HCT116 (cell line): Measurements from ENCODE around the gene PLPP2. TPM values are rescaled to one million over a fixed set of nuclear protein-coding genes. Genes with fewer than 3 reads are reported as not detected.

Source experiments
- ATAC-seq: fragments of 200-7000 bp; cut with Tn5 transposase; 2 replicates; pipeline ENCODE4 v1.9.1; 2020; ENCODE audit warnings: mild to moderate bottlenecking, moderate library complexity
- BruUV-seq: library from RNA; stranded (reverse); fragments of 400-500 nt; replicated peaks from 2 replicates; lab custom pipeline; 2021; lab: Mats Ljungman, UMichigan
- CTCF ChIA-PET: fragments of 300-600 bp; sonication (Branson Sonifier 250); formaldehyde crosslinking; loops from one replicate; lab custom pipeline; 2021; ENCODE audit warnings: antibody characterized with exemption; lab: Charles Lee
- POLR2A ChIA-PET: fragments of 300-600, 350-600 bp; sonication (Branson Sonifier 250); formaldehyde crosslinking; loops from one replicate; lab custom pipeline; 2021; ENCODE audit warnings: antibody characterized with exemption; lab: Charles Lee
- RAD21 ChIA-PET, 2 experiments: fragments of 300-600 bp; sonication (Branson Sonifier 250); formaldehyde crosslinking; loops; one replicate each; lab custom pipeline; 2023; ENCODE audit warnings: low total read pairs in 2 of 2; ENCODE audit not compliant: uncharacterized antibody in 2 of 2, unreplicated experiment in 2 of 2, low non-redundant PET in 1 of 2; lab: Charles Lee
- DNase-seq: peaks from one replicate; pipeline ENCODE4 v3.0.0-alpha.2; 2010; ENCODE audit warnings: low read depth, low spot score
- H2AFZ ChIP-seq: fragments of 200-600 bp; shearing (Covaris generic), sonication (generic); 2 replicates; pipeline ENCODE4 v1.6.1; 2017; ENCODE audit warnings: low read depth, mixed run types, mixed read lengths, antibody characterized with exemption, low read length; ENCODE audit not compliant: poor library complexity, severe bottlenecking
- H3K27ac ChIP-seq: 2 replicates; pipeline ENCODE4 v1.5.1; 2012; ENCODE audit warnings: low read depth, low read length
- H3K27me3 ChIP-seq: fragments of 200-600 bp; sonication (generic); 2 replicates; pipeline ENCODE4 v1.6.1; 2016; ENCODE audit warnings: mixed run types, low read length, mixed read lengths; ENCODE audit not compliant: insufficient read depth
- H3K36me3 ChIP-seq, 2 experiments: fragments of 200-500 bp in 1 of 2; fragments of 200-600 bp in 1 of 2; sonication (Bioruptor generic) in 1 of 2; sonication (generic) in 1 of 2; 2 replicates each; pipeline versions ENCODE4 v1.5.1 to v1.6.1; 2014 to 2016; ENCODE audit warnings: low read length in 2 of 2, inconsistent platforms in 1 of 2, mixed read lengths in 1 of 2, mixed run types in 1 of 2; ENCODE audit not compliant: insufficient read depth in 2 of 2, control insufficient read depth in 1 of 2
- H3K4me1 ChIP-seq, 2 experiments: fragments of 200-600 bp in 1 of 2; sonication (generic) in 1 of 2; 2 replicates each; pipeline versions ENCODE4 v1.5.1 to v1.6.1; 2012 to 2017; ENCODE audit warnings: low read length in 2 of 2, inconsistent platforms in 1 of 2, mild to moderate bottlenecking in 1 of 2, mixed read lengths in 1 of 2, mixed run types in 1 of 2, moderate library complexity in 1 of 2; ENCODE audit not compliant: insufficient read depth in 2 of 2, control insufficient read depth in 1 of 2
- H3K4me2 ChIP-seq: fragments of 200-600 bp; sonication (generic); 2 replicates; pipeline ENCODE4 v1.6.1; 2017; ENCODE audit warnings: mixed run types, low read length, mixed read lengths
- H3K4me3 ChIP-seq, 2 experiments: fragments of 200-600 bp in 1 of 2; sonication (generic) in 1 of 2; replicated peaks in 1 of 2; 2 replicates each; pipeline ENCODE4 v1.5.1; 2011 to 2016; ENCODE audit warnings: low read length in 2 of 2, control low read depth in 1 of 2, low read depth in 1 of 2, mild to moderate bottlenecking in 1 of 2, mixed read lengths in 1 of 2, mixed run types in 1 of 2
- H3K79me2 ChIP-seq: fragments of 200-600 bp; sonication (generic); 2 replicates; pipeline ENCODE4 v1.6.1; 2017; ENCODE audit warnings: mild to moderate bottlenecking, mixed run types, low read length, moderate library complexity, mixed read lengths; ENCODE audit not compliant: insufficient read depth
- H3K9ac ChIP-seq: fragments of 200-600 bp; sonication (generic); 2 replicates; pipeline ENCODE4 v1.6.1; 2016; ENCODE audit warnings: low read length, mixed read lengths
- H3K9me2 ChIP-seq: fragments of 200-600 bp; sonication (generic), shearing (Covaris generic); 2 replicates; pipeline ENCODE4 v1.6.1; 2017; ENCODE audit warnings: mixed run types, mild to moderate bottlenecking, moderate library complexity; ENCODE audit not compliant: insufficient read depth
- H3K9me3 ChIP-seq, 2 experiments: fragments of 200-500 bp in 1 of 2; fragments of 200-600 bp in 1 of 2; sonication (Bioruptor generic) in 1 of 2; sonication (generic) in 1 of 2; 2 replicates each; pipeline ENCODE4 v1.6.1; 2014 to 2017; ENCODE audit warnings: low read length in 2 of 2, mixed read lengths in 2 of 2, inconsistent platforms in 1 of 2, low read depth in 1 of 2, mild to moderate bottlenecking in 1 of 2, mixed run types in 1 of 2, moderate library complexity in 1 of 2; ENCODE audit not compliant: control insufficient read depth in 1 of 2, insufficient read depth in 1 of 2
- H4K20me1 ChIP-seq: fragments of 200-600 bp; sonication (generic), shearing (Covaris generic); 2 replicates; pipeline ENCODE4 v1.6.1; 2017; ENCODE audit warnings: mixed run types, mild to moderate bottlenecking, moderate library complexity; ENCODE audit not compliant: insufficient read depth
- CEBPB ChIP-seq: IDR thresholded peaks from 2 replicates; pipeline ENCODE4 v1.6.1; 2012; ENCODE audit warnings: low read depth
- EGR1 ChIP-seq: IDR thresholded peaks from 2 replicates; pipeline ENCODE4 v1.6.1; 2012; ENCODE audit warnings: low read depth
- EZH2phosphoT487 ChIP-seq: fragments of 200-600 bp; IDR thresholded peaks from 2 replicates; pipeline ENCODE4 v1.6.1; 2018; ENCODE audit warnings: antibody characterized with exemption, borderline replicate concordance
- FOSL1 ChIP-seq: IDR thresholded peaks from 2 replicates; pipeline ENCODE4 v1.6.1; 2012; ENCODE audit warnings: low read depth
- POLR2A ChIP-seq: IDR thresholded peaks from 2 replicates; pipeline ENCODE4 v1.7.0; 2011; ENCODE audit warnings: borderline replicate concordance; ENCODE audit not compliant: insufficient read depth, insufficient read length; ENCODE audit errors: extremely low read depth
- POLR2AphosphoS5 ChIP-seq: IDR thresholded peaks from 2 replicates; pipeline ENCODE4 v1.6.1; 2011; ENCODE audit warnings: mild to moderate bottlenecking, low read depth, low read length, moderate library complexity
- SIN3A ChIP-seq: IDR thresholded peaks from 2 replicates; pipeline ENCODE4 v1.6.1; 2012; ENCODE audit warnings: low read depth
- TCF7L2 ChIP-seq: IDR thresholded peaks from 2 replicates; pipeline ENCODE4 v1.7.0; 2011; ENCODE audit warnings: borderline replicate concordance, inconsistent platforms; ENCODE audit not compliant: insufficient read depth, insufficient read length; ENCODE audit errors: extremely low read depth
- YY1 ChIP-seq: IDR thresholded peaks from 2 replicates; pipeline ENCODE4 v1.6.1; 2011; ENCODE audit warnings: low read length, low read depth, moderate library complexity, mild to moderate bottlenecking; ENCODE audit not compliant: insufficient replicate concordance; ENCODE audit errors: extremely low read depth
- intact Hi-C: fragments of 100-400 bp; cut with micrococcal nuclease; formaldehyde crosslinking; loops from 2 replicates; pipeline ENCODE4 v1.10.0; 2022
- total RNA-seq: library from RNA; stranded (reverse); gene quantifications from one replicate; pipeline ENCODE4 v1.2.1, GENCODE V29; 2021; ENCODE audit not compliant: unreplicated experiment
- TF ChIP-seq, protein P1 (sequence below): IDR thresholded peaks from 2 replicates; pipeline ENCODE4 v1.6.1; 2011; ENCODE audit warnings: mild to moderate bottlenecking, low read length, moderate library complexity; ENCODE audit not compliant: insufficient replicate concordance; ENCODE audit errors: extremely low read depth
- TF ChIP-seq, protein P2 (sequence below): IDR thresholded peaks from 2 replicates; pipeline ENCODE4 v1.6.1; 2012
- TF ChIP-seq, protein P3 (sequence below), 3 experiments: fragments of 200-600 bp in 1 of 3; sonication (generic) in 1 of 3; IDR thresholded peaks in 2 of 3; conservative IDR thresholded peaks in 1 of 3; 2 replicates each; pipeline ENCODE4 v1.5.1; 2012 to 2017; ENCODE audit warnings: low read depth in 2 of 3, low read length in 2 of 3, antibody characterized with exemption in 1 of 3, borderline replicate concordance in 1 of 3, control low read depth in 1 of 3, mild to moderate bottlenecking in 1 of 3, mixed read lengths in 1 of 3, mixed run types in 1 of 3, moderate library complexity in 1 of 3; ENCODE audit not compliant: insufficient read depth in 1 of 3

The PLPP2 gene
- total RNA-seq, 1 experiment from 2014 or later = 128 TPM

DNA sequence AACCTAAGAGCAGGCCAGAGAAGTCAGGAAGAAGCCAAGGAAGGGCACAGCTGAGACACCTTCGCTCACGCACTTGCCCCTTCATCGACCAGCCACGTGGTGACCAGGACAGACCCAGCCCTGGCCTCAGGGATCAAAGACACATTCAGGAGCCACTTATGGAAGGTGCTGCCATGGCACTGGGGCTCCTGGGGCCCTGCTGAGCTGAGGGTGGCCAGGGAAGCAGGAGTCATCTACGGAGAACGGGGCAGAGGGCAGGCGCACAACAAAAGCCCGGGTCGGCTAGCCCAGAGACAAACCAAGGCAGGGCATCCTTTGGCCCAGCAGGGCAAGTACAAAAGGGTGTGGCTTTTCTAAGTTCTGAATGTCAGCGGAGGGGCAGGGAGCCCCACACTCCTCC, 2.3 kb downstream of the PLPP2 start:
- ChIA-PET CTCF (no interaction called here), POLR2A (no interaction called here), RAD21 (no interaction called here)
- Histone ChIP-seq H4K20me1 (no peaks in the 10 kb centered on the region), H3K27ac (peak overlapping the region; percentile 99), H3K79me2 (peaks cover 57% of the 10 kb centered on the region), H3K9me3 (no peaks in the 10 kb centered on the region), H3K4me3 (peak overlapping the region in 1 of 2 experiments; percentile 69; a peak in 2 of 4 replicates), H2AFZ (no peak overlapping the region), H3K27me3 (no peaks in the 10 kb centered on the region), H3K9ac (peak overlapping the region; percentile 97), H3K4me2 (peak overlapping the region; percentile 84), H3K4me1 (peaks cover 12 to 28% of the 10 kb centered on the region in 2 experiments), H3K36me3 (peaks cover 15 to 17% of the 10 kb centered on the region in 2 experiments; a peak in 3 of 4 replicates), H3K9me2 (no peaks in the 10 kb centered on the region)
- BruUV-seq = no TSS peak
- DNase-seq (no peak), ATAC-seq (no peak)
- TF ChIP-seq, protein P1, sequence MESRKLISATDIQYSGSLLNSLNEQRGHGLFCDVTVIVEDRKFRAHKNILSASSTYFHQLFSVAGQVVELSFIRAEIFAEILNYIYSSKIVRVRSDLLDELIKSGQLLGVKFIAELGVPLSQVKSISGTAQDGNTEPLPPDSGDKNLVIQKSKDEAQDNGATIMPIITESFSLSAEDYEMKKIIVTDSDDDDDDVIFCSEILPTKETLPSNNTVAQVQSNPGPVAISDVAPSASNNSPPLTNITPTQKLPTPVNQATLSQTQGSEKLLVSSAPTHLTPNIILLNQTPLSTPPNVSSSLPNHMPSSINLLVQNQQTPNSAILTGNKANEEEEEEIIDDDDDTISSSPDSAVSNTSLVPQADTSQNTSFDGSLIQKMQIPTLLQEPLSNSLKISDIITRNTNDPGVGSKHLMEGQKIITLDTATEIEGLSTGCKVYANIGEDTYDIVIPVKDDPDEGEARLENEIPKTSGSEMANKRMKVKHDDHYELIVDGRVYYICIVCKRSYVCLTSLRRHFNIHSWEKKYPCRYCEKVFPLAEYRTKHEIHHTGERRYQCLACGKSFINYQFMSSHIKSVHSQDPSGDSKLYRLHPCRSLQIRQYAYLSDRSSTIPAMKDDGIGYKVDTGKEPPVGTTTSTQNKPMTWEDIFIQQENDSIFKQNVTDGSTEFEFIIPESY = no peak
- TF ChIP-seq CEBPB (no peak), SIN3A (no peak), TCF7L2 (no peak), EZH2phosphoT487 (no peak), EGR1 (no peak), POLR2A (no peak), POLR2AphosphoS5 (no peak), FOSL1 (no peak), YY1 (no peak)
- TF ChIP-seq, protein P2, sequence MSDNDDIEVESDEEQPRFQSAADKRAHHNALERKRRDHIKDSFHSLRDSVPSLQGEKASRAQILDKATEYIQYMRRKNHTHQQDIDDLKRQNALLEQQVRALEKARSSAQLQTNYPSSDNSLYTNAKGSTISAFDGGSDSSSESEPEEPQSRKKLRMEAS = no peak
- TF ChIP-seq, protein P3, sequence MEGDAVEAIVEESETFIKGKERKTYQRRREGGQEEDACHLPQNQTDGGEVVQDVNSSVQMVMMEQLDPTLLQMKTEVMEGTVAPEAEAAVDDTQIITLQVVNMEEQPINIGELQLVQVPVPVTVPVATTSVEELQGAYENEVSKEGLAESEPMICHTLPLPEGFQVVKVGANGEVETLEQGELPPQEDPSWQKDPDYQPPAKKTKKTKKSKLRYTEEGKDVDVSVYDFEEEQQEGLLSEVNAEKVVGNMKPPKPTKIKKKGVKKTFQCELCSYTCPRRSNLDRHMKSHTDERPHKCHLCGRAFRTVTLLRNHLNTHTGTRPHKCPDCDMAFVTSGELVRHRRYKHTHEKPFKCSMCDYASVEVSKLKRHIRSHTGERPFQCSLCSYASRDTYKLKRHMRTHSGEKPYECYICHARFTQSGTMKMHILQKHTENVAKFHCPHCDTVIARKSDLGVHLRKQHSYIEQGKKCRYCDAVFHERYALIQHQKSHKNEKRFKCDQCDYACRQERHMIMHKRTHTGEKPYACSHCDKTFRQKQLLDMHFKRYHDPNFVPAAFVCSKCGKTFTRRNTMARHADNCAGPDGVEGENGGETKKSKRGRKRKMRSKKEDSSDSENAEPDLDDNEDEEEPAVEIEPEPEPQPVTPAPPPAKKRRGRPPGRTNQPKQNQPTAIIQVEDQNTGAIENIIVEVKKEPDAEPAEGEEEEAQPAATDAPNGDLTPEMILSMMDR (IDR thresholded peaks at IDR 0.05 in 2 of 3, conservative IDR thresholded peaks at IDR 0.05 in 1 of 3; ENCODE audit: borderline replicate concordance in 1 of 3, insufficient read depth in 1 of 3, low read depth in 2 of 3, low read length in 2 of 3) = no peak
- intact Hi-C loops = no loop called here
